ENCODE data around the gene CCDC142. TPM values are rescaled to one million over a fixed set of nuclear protein-coding genes. Genes with fewer than 3 reads are reported as not detected.
"Not testable (repeated sequence)": the region's sequence is repeated elsewhere in the genome, so short reads cannot be mapped to it uniquely, and the experiment has no call there.

The CCDC142 gene
- total RNA-seq, 8 experiments from 2014 or later: 8.0 to 32.3 (median 12.8) TPM

DNA sequence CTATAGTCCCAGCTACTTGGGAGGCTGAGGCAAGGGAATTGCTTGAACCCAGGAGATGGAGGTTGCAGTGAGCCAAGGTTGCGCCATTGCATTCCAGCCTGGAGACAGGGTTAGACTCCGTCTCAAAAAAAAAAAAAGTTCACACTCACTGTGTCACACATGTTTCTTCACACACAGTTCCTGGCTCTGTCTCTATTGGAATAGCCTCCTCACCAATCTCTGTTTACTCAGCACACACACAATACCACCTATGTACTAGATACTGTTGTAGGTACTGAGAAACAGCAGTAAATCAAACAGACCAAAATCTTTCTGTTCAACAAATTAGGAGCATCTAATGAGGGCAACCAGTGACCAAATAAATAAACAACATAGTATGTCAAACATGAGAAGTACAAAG, 3.3 kb upstream of the CCDC142 start:
- in situ Hi-C loops (cut with MboI; ENCODE audit: low pct_unique_long_range_greater_than_20kb in 2 of 9, low sequenced_read_pairs in 9 of 9, unreplicated experiment in 9 of 9): loop anchor here in 3 of 9 experiments (25.0 kb wide), 1 partner anchor 101 kb away; no protein-coding TSS in a partner anchor
- Histone ChIP-seq H3K4me3 (no peak overlapping the region), H3K4me1 (replicated peaks in 1 of 2) (peaks cover 5% of the 10 kb centered on the region in 2 donors), H3K27ac (no peak overlapping the region)
- no peak for ATAC-seq (replicated peaks in 6 of 8)
- WGBS, 10 experiments: 94 to 100% (median 100%) methylated on average over 1 to 2 of the region's 2 CpGs; no CpG with 5 or more reads in 6 of the 10 experiments

DNA sequence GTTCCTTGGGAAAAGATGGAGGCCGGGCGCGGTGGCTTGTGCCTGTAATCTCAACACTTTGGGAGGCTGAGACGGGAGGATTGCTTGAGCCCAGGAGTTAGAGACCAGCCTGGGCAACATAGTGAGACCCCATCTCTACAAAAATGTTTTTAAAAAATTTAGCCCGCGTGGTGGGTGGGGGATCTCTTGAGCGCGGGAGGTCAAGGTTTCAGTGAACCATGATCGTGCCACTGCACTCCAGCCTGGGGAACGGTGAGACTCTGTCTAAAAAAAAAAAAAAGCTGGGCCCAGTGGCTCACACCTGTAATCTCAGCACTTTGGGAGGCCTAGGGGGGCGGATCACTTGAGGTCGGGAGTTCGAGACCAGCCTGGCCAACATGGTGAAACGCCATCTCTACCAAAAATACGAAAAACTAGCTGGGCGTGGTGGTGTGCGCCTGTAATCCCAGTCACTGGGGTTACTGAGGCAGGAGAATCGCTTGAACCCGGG, 922 bp upstream of the CCDC142 start:
- Histone ChIP-seq H3K4me1 (replicated peaks in 1 of 2) (peaks cover 8 to 16% of the 10 kb centered on the region in 2 donors), H3K4me3 (peak overlapping the region; percentile 79 to 97 (median 90))
- not testable (repeated sequence) for H3K27ac ChIP-seq; ATAC-seq (replicated peaks in 6 of 8)
- WGBS, 10 experiments: 40 to 100% (median 81%) methylated on average over 1 to 17 of the region's 19 CpGs; no CpG with 5 or more reads in 3 of the 10 experiments
- in situ Hi-C loops (cut with MboI; ENCODE audit: low pct_unique_long_range_greater_than_20kb in 2 of 9, low sequenced_read_pairs in 9 of 9, unreplicated experiment in 9 of 9): loop anchor here in 3 of 9 experiments (25.0 kb wide), 1 partner anchor 104 kb away; no protein-coding TSS in a partner anchor

GRCh38 chr2:74481961-74482800, 617 bp downstream of the CCDC142 start:
- H3K27ac ChIP-seq: peak overlapping the region; percentile 91 to 93
- in situ Hi-C loops (cut with MboI; ENCODE audit: low pct_unique_long_range_greater_than_20kb in 2 of 9, low sequenced_read_pairs in 9 of 9, unreplicated experiment in 9 of 9): loop anchor here in 3 of 9 experiments (25.0 kb wide), 1 partner anchor 105 kb away; no protein-coding TSS in a partner anchor
- H3K4me1 ChIP-seq (replicated peaks in 1 of 2): peaks cover 8 to 16% of the 10 kb centered on the region in 2 donors
- H3K4me3 ChIP-seq: peak overlapping the region; percentile 79 to 97 (median 90)
- WGBS, 10 experiments: 0 to 3% (median 2%) methylated on average over 5 to 31 of the region's 80 CpGs; no CpG with 5 or more reads in 5 of the 10 experiments
- peak; percentile 42 to 69 (median 50) for ATAC-seq (replicated peaks in 6 of 8)

- peak overlapping the region; percentile 79 to 97 (median 90) for H3K4me3 ChIP-seq
- no peak for ATAC-seq (replicated peaks in 6 of 8)
- no peak overlapping the region for H3K27ac ChIP-seq
- 20 to 80% (median 49%) methylated on average over 1 of the region's 3 CpGs; no CpG with 5 or more reads in 6 of the 10 experiments for WGBS, 10 experiments
- in situ Hi-C loops (cut with MboI; ENCODE audit: low pct_unique_long_range_greater_than_20kb in 2 of 9, low sequenced_read_pairs in 9 of 9, unreplicated experiment in 9 of 9): loop anchor here in 3 of 9 experiments (25.0 kb wide), 1 partner anchor 106 kb away; no protein-coding TSS in a partner anchor
- peaks cover 8 to 16% of the 10 kb centered on the region in 2 donors for H3K4me1 ChIP-seq (replicated peaks in 1 of 2)
These were observed 1.4 kb downstream of the CCDC142 start for GRCh38 chr2:74481431-74481830.

GRCh38 chr2:74474899-74475298, 7.9 kb downstream of the CCDC142 start:
- H3K4me3 ChIP-seq: no peak overlapping the region
- no peak overlapping the region for H3K27ac ChIP-seq
- no peak for ATAC-seq (replicated peaks in 6 of 8)
- H3K4me1 ChIP-seq (replicated peaks in 1 of 2): peaks cover 13 to 14% of the 10 kb centered on the region in 2 donors
- WGBS, 10 experiments: 50 to 100% (median 89%) methylated on average over 1 to 3 of the region's 5 CpGs; no CpG with 5 or more reads in 4 of the 10 experiments
- in situ Hi-C loops (cut with MboI; ENCODE audit: low pct_unique_long_range_greater_than_20kb in 2 of 9, low sequenced_read_pairs in 9 of 9, unreplicated experiment in 9 of 9): loop anchor here in 3 of 9 experiments (25.0 kb wide), 1 partner anchor 112 kb away; no protein-coding TSS in a partner anchor

GRCh38 chr2:74474481-74474880, 8.3 kb downstream of the CCDC142 start:
- in situ Hi-C loops (cut with MboI; ENCODE audit: low pct_unique_long_range_greater_than_20kb in 2 of 9, low sequenced_read_pairs in 9 of 9, unreplicated experiment in 9 of 9): no loop called here
- no peak overlapping the region for H3K4me3 ChIP-seq
- ATAC-seq (replicated peaks in 6 of 8): no peak
- no peak overlapping the region for H3K27ac ChIP-seq
- 83 to 100% (median 97%) methylated on average over 1 to 4 of the region's 6 CpGs; no CpG with 5 or more reads in 5 of the 10 experiments for WGBS, 10 experiments
- peaks cover 13 to 14% of the 10 kb centered on the region in 2 donors for H3K4me1 ChIP-seq (replicated peaks in 1 of 2)

DNA sequence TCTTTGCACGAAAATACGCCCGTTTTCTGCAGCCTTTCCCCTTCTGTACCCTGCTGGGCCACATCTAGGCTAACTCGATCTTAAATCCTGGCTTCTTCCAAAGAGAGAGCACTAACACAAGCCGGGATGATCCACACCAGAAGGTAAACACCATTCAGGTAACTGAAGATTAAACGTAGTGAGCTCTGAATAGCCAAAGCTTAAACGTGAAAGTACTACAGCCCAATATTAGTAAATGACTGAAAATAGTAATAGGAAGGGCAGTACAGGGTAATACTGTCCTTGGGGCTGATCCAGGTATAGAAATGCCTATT, 9.9 kb downstream of the CCDC142 start:
- WGBS, 10 experiments: 0 to 30% (median 13%) methylated on average over 1 to 6 of the region's 7 CpGs; no CpG with 5 or more reads in 4 of the 10 experiments
- in situ Hi-C loops (cut with MboI; ENCODE audit: low pct_unique_long_range_greater_than_20kb in 2 of 9, low sequenced_read_pairs in 9 of 9, unreplicated experiment in 9 of 9): no loop called here
- peak in 1 of 8 experiments; percentile 1 for ATAC-seq (replicated peaks in 6 of 8)

GRCh38 chr2:74472086-74472944, 10.5 kb downstream of the CCDC142 start, which contains the start of gene MRPL53:
Gene MRPL53 (minus strand): TSS chr2:74472680. CDS start chr2:74472660, 20 bp downstream.
- Histone ChIP-seq H3K4me3 (peak within 1 kb of the TSS; percentile 51 to 80 (median 57)), H3K4me1 (replicated peaks in 1 of 2) (peaks cover 13 to 14% of the 10 kb centered on the region in 2 donors), H3K27ac (peak within 1 kb of the TSS; percentile 82 to 95)
- in situ Hi-C loops (cut with MboI; ENCODE audit: low pct_unique_long_range_greater_than_20kb in 2 of 9, low sequenced_read_pairs in 9 of 9, unreplicated experiment in 9 of 9): no loop called here
- WGBS, 10 experiments: 0 to 10% (median 1%) methylated on average over 2 to 33 of the region's 66 CpGs; no CpG with 5 or more reads in 4 of the 10 experiments
- ATAC-seq (replicated peaks in 6 of 8): peak; percentile 91 to 96 (median 95)

More for the DNA sequence above, 9.9 kb downstream of the CCDC142 start:
- peak overlapping the region; percentile 51 to 80 (median 57) for H3K4me3 ChIP-seq
- peaks cover 13 to 14% of the 10 kb centered on the region in 2 donors for H3K4me1 ChIP-seq (replicated peaks in 1 of 2)
- H3K27ac ChIP-seq: peak overlapping the region; percentile 82 to 95

DNA sequence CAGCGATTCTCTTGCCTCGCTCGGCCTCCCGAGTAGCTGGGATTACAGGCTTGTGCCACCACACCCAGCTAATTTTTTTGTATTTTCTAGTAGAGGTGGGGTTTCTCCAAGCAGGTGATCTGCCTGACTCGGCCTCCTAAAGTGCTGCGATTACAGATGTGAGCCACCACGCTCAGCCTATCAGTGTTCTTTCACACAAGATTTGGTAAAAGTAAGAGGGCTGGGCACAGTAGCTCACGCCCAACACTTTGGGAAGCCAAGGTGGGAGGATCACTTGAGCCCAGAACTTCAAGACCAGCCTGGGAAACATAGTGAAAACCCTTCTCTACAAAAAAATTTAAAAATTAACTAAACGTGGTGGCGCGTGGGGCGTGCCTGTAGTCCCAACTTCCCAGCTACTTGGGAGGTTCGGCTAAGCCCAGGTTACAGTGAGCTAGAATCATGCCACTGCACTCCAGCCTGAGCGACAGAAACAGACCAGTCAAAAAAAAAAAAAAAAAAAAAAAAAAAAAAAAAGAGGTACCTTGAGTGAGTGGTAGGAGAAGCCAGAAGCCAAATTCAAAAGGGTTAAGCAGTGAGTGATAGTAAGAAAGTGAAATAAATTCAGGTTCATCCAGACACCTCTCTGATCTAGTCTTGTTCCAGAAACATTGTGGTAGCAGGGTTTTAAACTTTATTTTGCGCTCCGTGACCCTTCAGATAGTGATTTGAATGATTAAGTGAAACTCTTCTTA, 11.3 kb downstream of the CCDC142 start:
- Histone ChIP-seq H3K27ac (peak overlapping the region; percentile 82 to 95), H3K4me1 (replicated peaks in 1 of 2) (peaks cover 13 to 14% of the 10 kb centered on the region in 2 donors), H3K4me3 (peak overlapping the region; percentile 51 to 80 (median 57))
- peak in 1 of 8 experiments; percentile 1 for ATAC-seq (replicated peaks in 6 of 8)
- 0 to 95% (median 47%) methylated on average over 2 to 12 of the region's 16 CpGs; no CpG with 5 or more reads in 1 of the 10 experiments for WGBS, 10 experiments
- in situ Hi-C loops (cut with MboI; ENCODE audit: low pct_unique_long_range_greater_than_20kb in 2 of 9, low sequenced_read_pairs in 9 of 9, unreplicated experiment in 9 of 9): no loop called here

DNA sequence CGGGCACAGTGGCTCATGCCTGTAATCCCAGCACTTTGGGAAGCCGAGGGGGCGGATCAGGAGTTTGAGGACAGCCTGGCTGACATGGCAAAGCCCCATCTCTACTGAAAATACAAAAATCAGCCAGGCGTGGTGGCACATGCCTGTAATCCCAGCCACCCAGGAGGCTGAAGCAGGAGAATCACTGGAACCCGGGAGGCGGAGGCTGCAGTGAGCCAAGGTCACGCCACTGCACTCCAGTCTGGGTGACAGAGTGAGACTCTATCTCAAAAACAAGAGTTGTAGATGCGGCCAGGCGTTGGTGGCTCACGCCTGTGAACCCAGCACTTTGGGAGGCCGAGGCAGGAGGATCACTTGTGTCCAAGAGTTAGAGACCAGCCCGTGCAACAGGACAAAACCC, 12.1 kb downstream of the CCDC142 start:
- in situ Hi-C loops (cut with MboI; ENCODE audit: low pct_unique_long_range_greater_than_20kb in 2 of 9, low sequenced_read_pairs in 9 of 9, unreplicated experiment in 9 of 9); H3K27ac ChIP-seq; H3K4me3 ChIP-seq; ATAC-seq (replicated peaks in 6 of 8): not testable (repeated sequence)
- H3K4me1 ChIP-seq (replicated peaks in 1 of 2): peaks cover 13 to 20% of the 10 kb centered on the region in 2 donors
- 92 to 100% (median 98%) methylated on average over 1 to 9 of the region's 12 CpGs for WGBS, 10 experiments

DNA sequence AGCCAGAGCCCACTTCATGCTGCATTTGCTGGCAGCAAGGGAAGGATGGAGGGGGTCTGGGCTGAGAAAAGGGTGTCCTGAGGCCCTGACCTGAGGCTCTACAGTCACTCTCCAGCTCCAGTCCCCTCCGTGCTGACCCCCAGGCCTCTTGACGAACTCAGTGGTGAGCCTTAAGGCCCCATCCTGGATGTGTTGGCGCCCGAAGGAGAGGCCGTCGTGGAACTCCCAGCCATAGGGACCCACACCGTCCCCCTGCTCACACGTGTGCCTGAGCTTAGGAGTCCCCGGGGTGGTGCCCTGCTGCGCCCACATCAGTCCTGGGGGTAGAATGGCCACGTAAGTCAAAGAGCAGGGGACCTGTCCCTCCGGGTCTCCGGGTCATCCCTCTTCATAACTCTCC, 18.4 kb downstream of the CCDC142 start:
- 0 to 9% methylated on average over 1 to 11 of the region's 13 CpGs; no CpG with 5 or more reads in 8 of the 10 experiments for WGBS, 10 experiments
- H3K27ac ChIP-seq: peak overlapping the region; percentile 78 to 88
- H3K4me3 ChIP-seq: peak overlapping the region; percentile 75 to 98 (median 90)
- in situ Hi-C loops (cut with MboI; ENCODE audit: low pct_unique_long_range_greater_than_20kb in 2 of 9, low sequenced_read_pairs in 9 of 9, unreplicated experiment in 9 of 9): no loop called here
- H3K4me1 ChIP-seq (replicated peaks in 1 of 2): peaks cover 8 to 16% of the 10 kb centered on the region in 2 donors
- peak in 6 of 8 experiments; percentile 1 to 4 (median 2) for ATAC-seq (replicated peaks in 6 of 8)

DNA sequence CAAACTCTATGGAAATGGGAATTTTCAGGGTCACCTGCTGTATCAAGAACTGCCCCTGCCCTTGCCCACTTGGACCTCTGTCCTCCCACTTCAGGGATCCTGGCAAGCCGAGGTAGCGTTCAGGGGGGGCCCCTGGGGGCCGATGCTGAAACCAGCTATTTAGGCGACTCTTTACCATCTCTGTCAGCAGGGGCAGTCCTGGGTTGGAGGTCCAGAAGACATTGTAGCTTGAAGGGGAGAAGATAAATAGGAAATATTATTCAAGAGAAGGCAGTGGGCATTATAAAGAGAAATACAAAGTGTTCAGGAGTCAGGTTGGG, 20.1 kb downstream of the CCDC142 start:
- no peak overlapping the region for H3K27ac ChIP-seq
- peaks cover 11 to 16% of the 10 kb centered on the region in 2 donors for H3K4me1 ChIP-seq (replicated peaks in 1 of 2)
- WGBS, 10 experiments: 20 to 90% (median 60%) methylated on average over 1 to 2 of the region's 4 CpGs; no CpG with 5 or more reads in 6 of the 10 experiments
- in situ Hi-C loops (cut with MboI; ENCODE audit: low pct_unique_long_range_greater_than_20kb in 2 of 9, low sequenced_read_pairs in 9 of 9, unreplicated experiment in 9 of 9): no loop called here
- H3K4me3 ChIP-seq: no peak overlapping the region
- ATAC-seq (replicated peaks in 6 of 8): no peak
